AG10803 (cell line): ENCODE results near the gene HBM.
"Not testable (repeated sequence)": the region's sequence is repeated elsewhere in the genome, so short reads cannot be mapped to it uniquely, and the experiment has no call there.

ENCODE experiments used
- DNase-seq: peaks from one replicate; pipeline ENCODE4 v3.0.0; 2010; ENCODE audit warnings: low read depth
- H3K4me3 ChIP-seq: 2 replicates; pipeline ENCODE4 v1.5.1; 2011; ENCODE audit warnings: mild to moderate bottlenecking, low read length, control low read depth
- CTCF ChIP-seq: conservative IDR thresholded peaks from 2 replicates; pipeline ENCODE4 v1.5.1; 2011; ENCODE audit warnings: mild to moderate bottlenecking, low read length, control low read depth, inconsistent platforms

HBM gene

GRCh38 chr16:166375-167121, 770 bp downstream of the HBM start:
- DNase-seq = no peak
- no peak for TF ChIP-seq CTCF
- no peak overlapping the region for H3K4me3 ChIP-seq

GRCh38 chr16:167122-167690, 1.4 kb downstream of the HBM start:
- H3K4me3 ChIP-seq = no peak overlapping the region
- no peak for DNase-seq
- TF ChIP-seq CTCF = no peak

GRCh38 chr16:168424-168823, 2.6 kb downstream of the HBM start:
- TF ChIP-seq CTCF = no peak
- no peak for DNase-seq
- H3K4me3 ChIP-seq = no peak overlapping the region

GRCh38 chr16:169014-169413, 3.2 kb downstream of the HBM start:
- TF ChIP-seq CTCF = no peak
- H3K4me3 ChIP-seq = no peak overlapping the region
- DNase-seq = no peak

GRCh38 chr16:170088-170507, 4.3 kb downstream of the HBM start:
- DNase-seq, H3K4me3 ChIP-seq: not testable (repeated sequence)

- no peak for DNase-seq
- no peak for TF ChIP-seq CTCF
Observed at GRCh38 chr16:170788-171187, 5.0 kb downstream of the HBM start.

GRCh38 chr16:172374-172941, 6.7 kb downstream of the HBM start, which contains the start of gene HBA2:
HBA2 (plus strand) TSS chr16:172876; CDS start chr16:172913, 37 bp downstream.
- DNase-seq, H3K4me3 ChIP-seq: not testable (repeated sequence)

More at GRCh38 chr16:170788-171187, 5.0 kb downstream of the HBM start:
- H3K4me3 ChIP-seq = no peak overlapping the region

- H3K4me3 ChIP-seq, DNase-seq: not testable (repeated sequence)
Observed at GRCh38 chr16:173211-173854, 7.6 kb downstream of the HBM start.

- not testable (repeated sequence) for DNase-seq, H3K4me3 ChIP-seq
Observed at GRCh38 chr16:173928-174769, 8.4 kb downstream of the HBM start.
